ENCODE results near the gene EFHC1.
A peak's percentile ranks its signal among the peaks of the same experiment; 100 is the strongest.

Gene EFHC1

DNA sequence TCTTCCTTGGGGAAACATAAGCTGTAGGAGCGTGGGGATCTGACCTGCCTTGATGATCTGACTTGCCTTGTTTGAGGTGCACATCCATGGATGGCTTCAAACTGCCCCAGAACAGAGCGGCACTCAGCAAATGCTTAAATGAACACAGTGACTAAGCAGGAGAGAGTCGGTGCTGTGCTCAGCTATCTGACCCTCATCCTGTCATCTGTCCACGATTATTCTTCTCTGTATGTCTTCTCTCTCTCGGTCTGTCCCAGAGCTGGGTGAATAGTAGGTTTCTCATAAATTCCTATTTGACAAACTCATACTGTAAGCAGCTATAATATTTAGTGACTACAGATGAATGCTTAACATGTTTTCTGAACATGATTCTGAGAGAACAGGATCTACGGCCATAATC lies 119.5 kb downstream of the EFHC1 start:
- peak; percentile 95 for DNase-seq (ENCODE audit: low read depth)

GRCh38 chr6:52540286-52540902 lies 120.3 kb downstream of the EFHC1 start:
- peak; percentile 91 for DNase-seq (ENCODE audit: low read depth)

DNA sequence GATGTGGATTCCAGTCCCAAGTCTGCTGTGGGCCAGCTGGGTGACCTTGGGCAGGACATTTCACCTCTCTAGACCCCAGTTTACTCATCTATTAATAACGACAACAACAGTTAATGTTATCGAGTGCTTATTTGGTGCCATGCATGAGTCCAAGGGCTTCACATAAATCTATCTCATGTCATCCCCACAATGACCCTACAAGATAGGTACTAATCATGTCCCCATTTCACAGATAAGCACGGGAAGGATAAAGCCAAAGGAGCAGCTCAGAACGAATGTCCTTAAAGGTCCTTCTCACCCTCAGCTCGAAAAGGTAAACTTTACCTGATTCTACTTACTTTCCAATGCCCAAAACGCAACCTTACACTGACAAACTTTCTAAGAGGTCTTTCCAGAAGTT lies 121.0 kb downstream of the EFHC1 start:
- DNase-seq (ENCODE audit: low read depth): no peak

- no peak for DNase-seq (ENCODE audit: low read depth)
These were observed 123.1 kb downstream of the EFHC1 start for GRCh38 chr6:52543262-52543661.

- DNase-seq (ENCODE audit: low read depth): peak; percentile 92
These were observed 123.8 kb downstream of the EFHC1 start for GRCh38 chr6:52543729-52544601.

DNA sequence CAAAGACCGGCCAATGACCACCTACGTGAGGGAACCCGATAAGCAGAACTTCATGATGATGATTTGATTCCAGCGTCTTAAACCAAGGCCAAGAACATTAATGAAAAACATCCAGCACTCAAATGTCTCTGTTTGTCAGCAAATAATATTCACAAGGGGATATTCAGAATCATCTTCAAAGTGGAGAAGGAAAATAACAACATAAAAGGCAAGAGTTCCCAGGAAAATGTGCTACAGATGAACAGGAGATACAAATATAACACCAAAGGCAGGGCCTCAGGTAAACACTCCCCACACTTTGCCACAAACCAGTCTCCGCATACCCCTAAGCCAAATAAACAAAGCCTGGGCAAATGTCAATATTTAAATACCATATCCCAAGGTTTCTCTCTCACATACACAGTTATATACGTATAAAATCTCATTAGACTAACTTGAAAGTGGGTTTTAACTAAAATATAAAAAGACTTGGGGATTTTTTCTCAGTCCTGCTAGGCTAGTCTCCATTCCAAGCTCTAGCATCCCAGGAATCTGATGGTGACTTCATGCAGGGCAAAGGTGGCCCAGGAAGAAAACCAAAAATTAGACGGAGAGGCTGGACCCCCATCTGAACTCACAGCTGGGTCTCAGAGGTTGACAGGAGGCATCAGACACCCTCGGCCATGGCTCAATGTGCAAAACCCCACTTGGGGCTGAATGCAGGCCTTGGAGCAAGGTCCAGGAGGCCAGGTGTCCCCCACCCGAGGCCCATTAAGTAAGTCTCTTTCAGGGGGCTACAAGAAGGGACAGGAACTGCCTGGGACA lies 124.7 kb downstream of the EFHC1 start:
- peak; percentile 71 for DNase-seq (ENCODE audit: low read depth)

- DNase-seq (ENCODE audit: low read depth): no peak
These were observed 125.4 kb downstream of the EFHC1 start for GRCh38 chr6:52545406-52546119.

- DNase-seq (ENCODE audit: low read depth): no peak
These were observed 126.0 kb downstream of the EFHC1 start for GRCh38 chr6:52546192-52546591.

- DNase-seq (ENCODE audit: low read depth): no peak
These were observed 126.5 kb downstream of the EFHC1 start for GRCh38 chr6:52546678-52547077.

- peak; percentile 85 for DNase-seq (ENCODE audit: low read depth)
These were observed 127.7 kb downstream of the EFHC1 start for GRCh38 chr6:52547647-52548352.

DNA sequence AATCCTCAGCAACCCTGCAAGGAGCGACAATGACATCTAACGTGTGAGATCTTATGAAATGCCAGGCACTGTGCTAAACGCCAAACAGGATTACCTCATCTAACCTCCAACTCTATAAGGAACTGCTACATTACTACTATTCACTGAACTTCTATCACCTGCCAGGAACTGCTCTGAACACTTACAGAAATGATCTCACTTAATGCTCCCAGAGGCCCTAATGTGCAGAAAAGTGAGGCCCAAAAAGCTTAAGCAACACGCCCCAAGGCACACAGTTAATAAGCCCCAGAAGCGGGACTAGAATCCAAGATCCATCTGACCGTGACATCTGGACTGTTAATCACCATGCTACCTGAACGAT lies 128.2 kb downstream of the EFHC1 start:
- DNase-seq (ENCODE audit: low read depth): no peak

- no peak for DNase-seq (ENCODE audit: low read depth)
These were observed 128.9 kb downstream of the EFHC1 start for GRCh38 chr6:52548999-52549398.

DNA sequence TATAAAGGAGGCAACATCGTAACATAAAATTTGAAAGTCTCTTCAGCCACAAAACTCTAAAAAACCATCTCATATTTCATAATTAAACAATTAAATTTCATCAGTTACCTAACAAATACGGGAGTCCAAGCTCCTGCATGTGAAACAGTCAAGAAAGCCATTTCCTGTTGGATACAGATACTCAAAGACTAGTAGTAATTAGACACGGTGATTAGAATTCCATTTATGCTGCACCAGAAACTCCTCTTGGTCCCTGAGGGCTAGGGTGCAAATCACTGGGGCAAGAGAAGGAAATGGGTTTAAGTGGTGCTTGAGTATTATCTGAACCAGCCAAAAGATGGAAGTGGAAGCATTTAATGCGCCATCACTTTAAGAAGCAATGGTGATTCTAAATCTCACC lies 129.3 kb downstream of the EFHC1 start:
- DNase-seq (ENCODE audit: low read depth): peak; percentile 48

- DNase-seq (ENCODE audit: low read depth): peak; percentile 56
These were observed 130.0 kb downstream of the EFHC1 start for GRCh38 chr6:52550014-52550575.

GRCh38 chr6:52550870-52551269 lies 130.7 kb downstream of the EFHC1 start:
- no peak for DNase-seq (ENCODE audit: low read depth)

GRCh38 chr6:52551483-52552277 lies 131.5 kb downstream of the EFHC1 start:
- peak; percentile 88 for DNase-seq (ENCODE audit: low read depth)

DNA sequence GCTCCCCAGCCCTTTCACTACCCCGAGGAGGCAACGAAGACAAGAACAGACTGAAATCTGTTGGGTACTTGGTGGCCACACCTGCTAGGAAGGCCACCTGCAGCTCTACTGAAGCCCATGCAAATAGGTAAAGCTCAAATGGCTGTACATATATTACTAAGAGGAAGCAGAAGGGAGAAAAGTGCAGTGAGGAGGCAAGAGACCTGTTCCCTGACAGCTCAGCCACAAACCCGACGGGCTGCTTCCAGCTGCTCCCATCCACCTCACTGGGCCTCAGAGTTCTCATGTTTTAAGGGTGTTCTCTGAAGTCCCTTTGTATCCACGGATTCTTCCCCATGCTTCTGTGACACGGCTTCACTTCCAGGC lies 132.1 kb downstream of the EFHC1 start:
- no peak for DNase-seq (ENCODE audit: low read depth)

DNA sequence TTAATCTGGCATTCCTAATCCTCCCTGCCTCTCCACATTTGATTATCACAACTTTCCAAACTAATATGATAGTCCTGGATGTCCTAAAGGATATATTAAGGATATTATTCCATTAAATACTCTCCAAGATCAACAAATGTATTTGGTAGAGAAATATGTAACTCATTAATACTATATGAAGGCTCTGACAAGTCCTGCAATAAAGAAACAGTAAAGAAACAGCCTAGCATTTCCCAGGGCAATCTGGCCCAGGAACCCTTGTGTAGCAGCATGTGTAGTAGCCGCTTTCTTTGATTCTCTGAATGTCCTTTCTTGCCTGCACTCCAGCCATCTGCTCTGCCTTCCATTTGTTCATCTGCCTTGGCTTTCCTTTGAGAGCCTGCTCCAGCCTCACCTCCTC lies 133.0 kb downstream of the EFHC1 start:
- DNase-seq (ENCODE audit: low read depth): no peak

DNA sequence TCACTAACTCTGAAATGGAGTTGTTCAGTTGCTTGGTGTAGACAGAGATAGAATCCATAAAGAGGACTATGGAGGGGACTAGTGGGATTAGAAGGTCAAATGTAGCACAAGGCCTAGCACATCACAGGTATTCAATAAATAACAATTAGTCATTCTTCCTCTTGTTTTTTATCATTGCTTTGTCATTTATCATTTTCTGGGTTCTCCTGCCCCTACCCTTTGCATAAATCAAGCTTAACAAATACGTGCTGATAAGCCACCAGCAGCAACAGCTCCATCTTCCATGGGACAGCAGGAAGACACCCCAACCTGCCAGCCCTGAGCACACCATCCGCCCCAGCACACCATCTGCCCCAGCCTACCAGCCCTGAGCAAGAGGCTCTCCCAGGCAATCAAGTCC lies 133.6 kb downstream of the EFHC1 start:
- no peak for DNase-seq (ENCODE audit: low read depth)

- peak; percentile 31 for DNase-seq (ENCODE audit: low read depth)
These were observed 134.6 kb downstream of the EFHC1 start for GRCh38 chr6:52554684-52555280.
